GM18520 (cell line): Measurements from ENCODE around the gene MUC22.

Experiments
- ATAC-seq: cut with Tn5 transposase; IDR thresholded peaks from one replicate; pipeline ENCODE4 v1.9.1; 2021; ENCODE audit not compliant: unreplicated experiment

MUC22 gene

GRCh38 chr6:31075528-31075927 is 65.3 kb downstream of the MUC22 start:
- ATAC-seq, result no peak

GRCh38 chr6:31076611-31077010 is 66.3 kb downstream of the MUC22 start:
- no peak for ATAC-seq

DNA sequence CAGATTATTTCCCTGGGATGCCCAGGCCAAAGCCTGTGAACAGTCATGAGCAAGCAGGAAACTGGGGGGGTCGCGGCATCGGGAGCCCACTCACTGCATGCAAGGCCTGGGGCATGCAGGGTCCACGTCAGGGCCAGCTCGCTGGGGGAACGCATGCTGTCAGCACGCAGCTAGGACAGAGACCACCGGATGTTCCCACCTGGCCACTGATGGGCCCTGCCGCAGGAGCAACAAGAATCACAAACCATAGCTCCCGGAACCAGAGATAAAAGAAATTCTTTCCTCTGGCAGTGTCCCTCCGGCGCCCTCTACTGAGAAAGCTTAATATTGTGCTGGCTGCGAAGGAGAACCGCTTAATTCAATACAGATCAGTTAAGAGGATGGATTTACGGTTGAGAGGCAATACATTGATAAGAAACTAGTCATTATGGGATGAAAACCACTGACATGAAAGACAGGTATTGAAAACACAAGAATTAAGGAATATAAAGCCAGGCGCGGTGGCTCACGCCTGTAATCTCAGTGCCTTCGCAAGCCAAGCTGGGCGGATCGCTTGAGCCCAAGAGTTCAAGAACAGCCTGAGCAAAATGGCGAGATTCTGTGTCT is 69.5 kb downstream of the MUC22 start:
- no peak for ATAC-seq

- no peak for ATAC-seq
These were observed 71.6 kb downstream of the MUC22 start for GRCh38 chr6:31081872-31082271.

- no peak for ATAC-seq
These were observed 73.6 kb downstream of the MUC22 start for GRCh38 chr6:31083742-31084354.
